A673 (cell line): ENCODE results near the gene CDC42BPA. TPM values are rescaled to one million over a fixed set of nuclear protein-coding genes. Genes with fewer than 3 reads are reported as not detected.

Experiments
- BruUV-seq: library from RNA; stranded (reverse); fragments of 400-500 nt; replicated peaks from 2 replicates; lab custom pipeline; 2021; lab: Mats Ljungman, UMichigan
- CTCF ChIA-PET: fragments of 300-600 bp; sonication (Branson Sonifier 250); formaldehyde crosslinking; loops from one replicate; lab custom pipeline; 2022; ENCODE audit warnings: antibody characterized with exemption; lab: Charles Lee
- POLR2A ChIA-PET: fragments of 300-600 bp; sonication (Branson Sonifier 250); formaldehyde crosslinking; loops from one replicate; lab custom pipeline; 2022; ENCODE audit warnings: antibody characterized with exemption; ENCODE audit not compliant: low non-redundant PET; lab: Charles Lee
- DNase-seq: peaks from one replicate; pipeline ENCODE4 v3.0.0-alpha.2; 2015; ENCODE audit warnings: low spot score
- H3K27ac ChIP-seq: fragments of 200-600 bp; sonication (generic); 2 replicates; pipeline ENCODE4 v1.5.1; 2016; ENCODE audit warnings: mixed run types, low read depth, mild to moderate bottlenecking, mixed read lengths, antibody characterized with exemption, low read length; ENCODE audit not compliant: poor library complexity, severe bottlenecking
- H3K27me3 ChIP-seq: fragments of 200-600 bp; sonication (generic); replicated peaks from 2 replicates; pipeline ENCODE4 v1.6.1; 2017; ENCODE audit warnings: mixed run types, low read depth, mild to moderate bottlenecking, mixed read lengths, antibody characterized with exemption, low read length; ENCODE audit not compliant: insufficient read depth, poor library complexity
- H3K36me3 ChIP-seq: fragments of 200-600 bp; sonication (generic); 2 replicates; pipeline ENCODE4 v1.6.1; 2016; ENCODE audit warnings: mixed run types, mild to moderate bottlenecking, mixed read lengths, antibody characterized with exemption, low read length; ENCODE audit not compliant: insufficient read depth, poor library complexity, severe bottlenecking
- H3K4me1 ChIP-seq: fragments of 200-600 bp; sonication (generic); 2 replicates; pipeline ENCODE4 v1.6.1; 2017; ENCODE audit warnings: mixed run types, mild to moderate bottlenecking, mixed read lengths, antibody characterized with exemption, low read length; ENCODE audit not compliant: insufficient read depth, poor library complexity, severe bottlenecking
- H3K4me3 ChIP-seq: fragments of 200-600 bp; sonication (generic); 2 replicates; pipeline ENCODE4 v1.5.1; 2016; ENCODE audit warnings: low read depth, mixed run types, mild to moderate bottlenecking, mixed read lengths, low read length; ENCODE audit not compliant: poor library complexity, severe bottlenecking
- H3K9me3 ChIP-seq: fragments of 200-600 bp; sonication (generic); 2 replicates; pipeline ENCODE4 v1.6.1; 2016; ENCODE audit warnings: mixed run types, low read depth, mild to moderate bottlenecking, mixed read lengths, antibody characterized with exemption, low read length; ENCODE audit not compliant: poor library complexity, severe bottlenecking
- CTCF ChIP-seq: fragments of 300-800, 200-600 bp; sonication (generic); conservative IDR thresholded peaks from 2 replicates; pipeline ENCODE4 v1.5.1; 2017; ENCODE audit warnings: low read depth, mild to moderate bottlenecking, antibody characterized with exemption, low read length, moderate library complexity, mixed read lengths
- EZH2 ChIP-seq: fragments of 200-600 bp; sonication (generic); IDR thresholded peaks from 2 replicates; pipeline ENCODE4 v1.6.1; 2017; ENCODE audit warnings: borderline replicate concordance, low read depth, mild to moderate bottlenecking, mixed read lengths, antibody characterized with exemption, low read length; ENCODE audit not compliant: poor library complexity, severe bottlenecking
- intact Hi-C: fragments of 100-400 bp; cut with micrococcal nuclease; formaldehyde crosslinking; loops from one replicate; pipeline ENCODE4 v1.10.0; 2022; ENCODE audit not compliant: unreplicated experiment
- total RNA-seq: library from RNA; stranded (reverse); gene quantifications from 2 replicates; pipeline ENCODE4 v1.2.3, GENCODE V29; 2021

The CDC42BPA gene
- total RNA-seq, 1 experiment from 2014 or later, result 21.7 TPM

- Histone ChIP-seq H3K4me3 (no peak overlapping the region), H3K4me1 (no peaks in the 10 kb centered on the region), H3K27me3 (no peaks in the 10 kb centered on the region), H3K27ac (no peak overlapping the region), H3K36me3 (no peaks in the 10 kb centered on the region), H3K9me3 (no peaks in the 10 kb centered on the region)
- POLR2A ChIA-PET, result no interaction called here
- CTCF ChIA-PET, result no interaction called here
- no TSS peak for BruUV-seq
- TF ChIP-seq CTCF, result no peak
- TF ChIP-seq EZH2, result no peak
- intact Hi-C loops, result no loop called here
- no peak for DNase-seq
Measured at GRCh38 chr1:226988334-226988666, 330.0 kb downstream of the CDC42BPA start.

GRCh38 chr1:226987623-226988333 lies 330.5 kb downstream of the CDC42BPA start:
- no TSS peak for BruUV-seq
- Histone ChIP-seq H3K9me3 (no peaks in the 10 kb centered on the region), H3K4me1 (no peaks in the 10 kb centered on the region), H3K4me3 (no peak overlapping the region), H3K36me3 (no peaks in the 10 kb centered on the region), H3K27me3 (no peaks in the 10 kb centered on the region), H3K27ac (no peak overlapping the region)
- intact Hi-C loops, result no loop called here
- POLR2A ChIA-PET, result no interaction called here
- CTCF ChIA-PET, result no interaction called here
- DNase-seq, result no peak
- TF ChIP-seq EZH2 (no peak), CTCF (no peak)

GRCh38 chr1:226987179-226987536 lies 331.1 kb downstream of the CDC42BPA start:
- Histone ChIP-seq H3K9me3 (no peaks in the 10 kb centered on the region), H3K4me1 (no peaks in the 10 kb centered on the region), H3K27ac (no peak overlapping the region), H3K27me3 (no peaks in the 10 kb centered on the region), H3K4me3 (no peak overlapping the region), H3K36me3 (no peaks in the 10 kb centered on the region)
- intact Hi-C loops, result no loop called here
- POLR2A ChIA-PET, result no interaction called here
- TF ChIP-seq CTCF, result no peak
- TF ChIP-seq EZH2, result no peak
- no peak for DNase-seq
- BruUV-seq, result no TSS peak
- CTCF ChIA-PET, result no interaction called here
